CD4-positive, alpha-beta T cell treated with Interleukin-4 for 4 hours (primary cell): ENCODE data around the gene INTS7.

ENCODE experiments used
- DNase-seq: peaks from one replicate; pipeline ENCODE4 v3.0.0-alpha.2; 2020

The INTS7 gene, protein sequence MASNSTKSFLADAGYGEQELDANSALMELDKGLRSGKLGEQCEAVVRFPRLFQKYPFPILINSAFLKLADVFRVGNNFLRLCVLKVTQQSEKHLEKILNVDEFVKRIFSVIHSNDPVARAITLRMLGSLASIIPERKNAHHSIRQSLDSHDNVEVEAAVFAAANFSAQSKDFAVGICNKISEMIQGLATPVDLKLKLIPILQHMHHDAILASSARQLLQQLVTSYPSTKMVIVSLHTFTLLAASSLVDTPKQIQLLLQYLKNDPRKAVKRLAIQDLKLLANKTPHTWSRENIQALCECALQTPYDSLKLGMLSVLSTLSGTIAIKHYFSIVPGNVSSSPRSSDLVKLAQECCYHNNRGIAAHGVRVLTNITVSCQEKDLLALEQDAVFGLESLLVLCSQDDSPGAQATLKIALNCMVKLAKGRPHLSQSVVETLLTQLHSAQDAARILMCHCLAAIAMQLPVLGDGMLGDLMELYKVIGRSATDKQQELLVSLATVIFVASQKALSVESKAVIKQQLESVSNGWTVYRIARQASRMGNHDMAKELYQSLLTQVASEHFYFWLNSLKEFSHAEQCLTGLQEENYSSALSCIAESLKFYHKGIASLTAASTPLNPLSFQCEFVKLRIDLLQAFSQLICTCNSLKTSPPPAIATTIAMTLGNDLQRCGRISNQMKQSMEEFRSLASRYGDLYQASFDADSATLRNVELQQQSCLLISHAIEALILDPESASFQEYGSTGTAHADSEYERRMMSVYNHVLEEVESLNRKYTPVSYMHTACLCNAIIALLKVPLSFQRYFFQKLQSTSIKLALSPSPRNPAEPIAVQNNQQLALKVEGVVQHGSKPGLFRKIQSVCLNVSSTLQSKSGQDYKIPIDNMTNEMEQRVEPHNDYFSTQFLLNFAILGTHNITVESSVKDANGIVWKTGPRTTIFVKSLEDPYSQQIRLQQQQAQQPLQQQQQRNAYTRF

DNA sequence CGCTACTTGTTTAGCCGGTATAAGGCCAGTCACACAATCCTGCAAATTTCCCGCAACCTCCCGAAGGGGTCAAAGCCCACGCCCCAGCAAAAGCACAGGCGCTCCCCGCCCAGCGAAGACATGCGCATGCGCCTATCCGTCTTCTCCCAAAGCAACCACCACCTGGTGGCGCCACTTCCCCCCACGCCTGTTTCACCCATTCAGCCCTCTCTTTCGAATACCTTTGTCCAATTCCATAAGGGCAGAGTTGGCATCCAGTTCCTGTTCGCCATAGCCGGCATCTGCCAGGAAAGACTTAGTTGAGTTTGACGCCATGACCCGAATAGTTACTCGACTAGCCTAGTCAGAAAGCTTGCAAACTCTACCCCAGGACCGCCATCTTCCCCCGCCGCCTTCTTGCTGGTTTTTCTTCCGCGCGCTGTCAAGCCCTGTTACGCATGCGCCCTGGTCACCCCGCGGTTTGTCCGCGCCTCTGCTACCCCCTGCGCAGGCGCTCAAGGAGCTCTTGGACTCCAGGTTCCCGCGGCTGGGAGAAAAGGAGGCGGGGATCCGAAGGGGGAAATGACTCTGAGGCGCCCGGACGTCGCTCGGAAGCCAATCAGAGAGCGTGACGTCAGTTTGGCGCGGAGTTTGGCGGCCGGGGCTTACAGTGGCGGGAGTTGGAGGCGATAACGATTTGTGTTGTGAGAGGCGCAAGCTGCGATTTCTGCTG, at the start of gene INTS7, which contains the start of gene DTL:
TSS of gene INTS7 (minus strand) at position 435 of the 712 bp plus-strand sequence. CDS start at position 315, 120 bp downstream.
TSS of gene DTL (plus strand) at position 626 of the 712 bp plus-strand sequence. CDS start 143 bp downstream, outside the sequence.
- peak; percentile 99 for DNase-seq

DNA sequence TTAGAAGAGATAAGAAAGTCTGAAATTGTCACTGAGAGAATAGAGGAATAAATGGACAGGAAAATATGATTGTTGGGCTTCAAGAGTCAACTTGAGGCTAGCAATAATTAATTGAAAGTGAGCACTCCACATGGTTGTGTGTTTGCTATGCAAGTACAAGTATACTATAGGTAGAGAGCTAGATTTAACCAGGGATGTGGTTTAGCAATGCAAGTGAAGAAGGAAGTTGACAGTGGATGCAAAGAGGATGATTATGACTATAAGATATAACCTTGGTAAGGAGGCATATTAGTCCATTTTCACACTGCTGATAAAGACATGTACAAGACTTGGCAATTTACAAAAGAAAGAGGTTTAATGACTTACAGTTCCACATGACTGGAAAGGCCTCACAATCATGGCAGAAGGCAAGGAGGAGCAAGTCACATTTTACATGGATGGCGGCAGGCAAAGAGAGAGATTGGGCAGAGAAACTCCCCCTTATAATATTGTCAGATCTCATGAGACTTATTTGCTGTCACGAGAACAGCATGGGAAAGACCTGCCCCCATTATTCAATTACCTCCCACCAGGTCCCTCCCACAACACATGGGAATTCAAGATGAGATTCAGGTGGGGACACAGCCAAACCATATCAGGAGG, 47.5 kb upstream of the INTS7 start:
- DNase-seq = no peak

DNA sequence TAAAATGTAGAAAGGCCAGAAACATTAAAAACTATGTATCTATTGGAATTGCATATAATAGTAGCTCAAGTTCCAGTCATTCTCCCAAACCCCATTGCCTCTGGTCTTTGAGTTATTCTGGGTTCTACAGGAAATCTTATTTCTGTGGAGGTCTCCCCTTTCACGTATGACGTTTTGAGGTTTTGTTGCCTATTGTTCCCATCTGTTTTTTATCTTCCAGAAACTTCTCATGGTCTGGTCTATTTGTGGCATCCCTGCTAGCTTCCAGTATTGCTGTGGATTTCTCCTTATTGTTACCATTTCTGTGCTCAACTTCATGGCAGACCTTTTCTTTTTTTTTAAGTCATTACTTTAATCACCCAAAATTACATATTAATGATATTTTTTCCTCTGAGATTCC, 43.5 kb upstream of the INTS7 start:
- no peak for DNase-seq

DNA sequence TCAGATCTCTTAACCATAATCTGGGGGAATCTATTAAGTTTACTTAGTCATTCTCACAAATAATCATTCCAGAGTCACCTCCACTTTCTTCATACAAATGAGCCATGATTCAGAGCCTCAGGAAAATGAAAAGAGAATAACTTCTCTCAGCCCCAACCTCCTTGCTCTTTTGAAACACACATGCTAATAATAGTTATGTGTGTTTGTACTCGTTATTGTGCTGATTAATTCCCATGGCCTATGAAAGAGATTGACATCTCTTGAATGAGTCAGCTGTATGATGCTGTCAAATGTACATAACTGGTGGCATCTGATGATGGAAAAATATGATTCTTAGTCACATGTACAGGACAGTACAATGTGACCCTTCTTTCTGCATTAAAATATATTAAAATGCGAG, 41.7 kb upstream of the INTS7 start:
- no peak for DNase-seq

DNA sequence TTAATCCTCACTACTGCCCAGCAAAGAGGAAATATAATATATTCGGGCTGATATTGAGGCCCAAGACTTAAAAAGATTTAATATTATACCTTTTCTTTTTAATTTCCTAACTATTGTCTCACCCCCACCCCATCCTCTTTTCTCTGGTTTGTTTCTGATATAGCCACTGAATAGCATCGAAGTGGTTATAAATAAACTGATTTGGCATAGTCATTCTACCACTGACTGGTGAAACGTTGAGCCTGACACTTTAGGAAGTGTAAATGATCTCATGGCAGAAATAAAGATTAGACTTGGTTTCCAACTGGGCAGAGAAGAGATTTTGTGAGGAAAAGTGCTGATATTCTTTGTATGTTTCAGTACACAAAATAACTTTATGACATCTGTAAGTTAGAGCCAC, 39.5 kb upstream of the INTS7 start:
- no peak for DNase-seq

DNA sequence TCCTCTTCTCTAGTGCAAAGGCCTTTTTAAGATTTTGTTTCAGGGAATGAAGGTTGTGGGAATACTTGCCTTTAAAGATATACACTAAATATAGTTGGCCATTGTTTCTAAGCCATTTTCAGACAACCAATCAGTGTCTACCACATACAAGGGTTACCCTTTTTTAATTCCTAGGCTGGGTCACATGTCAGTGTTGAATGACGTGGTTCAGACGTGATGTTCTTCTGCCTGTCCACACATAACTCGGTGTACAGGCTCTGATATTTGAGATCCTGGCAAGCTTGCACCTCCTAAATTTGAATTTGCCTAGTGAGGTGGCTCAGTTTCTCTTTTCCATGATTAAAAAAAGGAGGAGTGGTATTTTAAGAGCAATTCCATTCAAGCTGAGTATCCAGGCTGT, 39.0 kb upstream of the INTS7 start:
- DNase-seq = no peak

DNA sequence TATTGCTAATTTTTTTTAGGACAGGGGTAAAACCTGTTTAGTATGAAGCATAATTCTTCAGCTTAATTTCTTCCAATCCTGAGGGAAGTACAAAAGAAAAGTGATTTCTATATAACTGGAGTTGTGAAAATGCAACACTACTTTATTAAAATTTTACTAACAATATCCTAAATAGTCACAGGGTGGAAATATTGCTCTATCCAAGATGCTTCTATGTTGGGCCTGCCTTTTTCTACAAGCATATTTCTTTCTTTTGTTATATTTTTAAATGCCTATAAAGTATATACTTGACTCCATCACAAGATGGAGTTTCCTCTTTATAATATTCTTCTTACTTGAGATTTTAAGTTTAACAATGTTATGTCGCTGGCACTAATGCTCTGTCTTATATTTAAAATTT, 38.1 kb upstream of the INTS7 start:
- DNase-seq = no peak

DNA sequence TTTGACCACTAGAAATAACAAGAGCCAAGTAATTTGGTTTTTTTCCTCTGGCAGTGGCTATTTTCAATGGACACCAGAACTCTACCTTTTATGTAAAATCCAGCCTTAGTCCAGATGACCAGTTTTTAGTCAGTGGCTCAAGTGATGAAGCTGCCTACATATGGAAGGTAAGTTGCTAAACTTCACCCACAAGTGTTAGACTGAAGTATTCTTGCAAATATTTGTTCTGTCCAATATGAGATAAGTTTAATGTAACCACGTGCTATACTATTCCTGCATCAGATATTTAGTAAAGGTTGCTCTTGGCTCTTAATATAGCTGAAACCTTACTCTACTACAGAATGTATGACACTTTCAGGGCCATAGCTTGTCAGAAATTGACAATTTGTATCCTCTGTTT, 36.7 kb upstream of the INTS7 start:
- no peak for DNase-seq

DNA sequence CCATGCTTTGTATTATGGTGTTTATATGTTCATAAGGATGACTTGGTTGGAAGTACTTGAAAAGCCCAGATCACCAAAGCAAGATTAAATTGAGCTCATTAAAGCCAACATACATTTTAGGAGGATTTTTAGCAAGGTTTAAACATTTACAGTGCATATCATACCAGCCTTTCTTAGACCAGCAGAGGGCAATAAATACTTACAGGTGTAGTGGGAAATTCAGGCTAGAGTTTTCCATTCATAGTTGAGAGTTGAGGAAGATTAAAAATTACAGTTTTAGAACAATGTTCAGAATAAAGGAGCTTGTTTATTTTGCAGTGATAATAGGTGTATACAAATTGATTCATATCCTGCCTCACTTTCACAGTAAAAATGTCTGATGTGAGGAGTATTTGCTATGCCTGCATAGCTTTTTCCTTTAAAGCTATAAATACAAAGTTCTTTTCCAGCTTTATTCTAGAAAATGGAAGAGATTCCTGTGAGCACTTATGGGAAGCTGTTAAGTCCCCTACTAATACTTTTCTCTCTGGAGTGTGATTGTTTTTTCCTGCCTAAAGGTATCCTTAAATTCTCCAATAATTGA, 35.5 kb upstream of the INTS7 start:
- DNase-seq = peak; percentile 52

DNA sequence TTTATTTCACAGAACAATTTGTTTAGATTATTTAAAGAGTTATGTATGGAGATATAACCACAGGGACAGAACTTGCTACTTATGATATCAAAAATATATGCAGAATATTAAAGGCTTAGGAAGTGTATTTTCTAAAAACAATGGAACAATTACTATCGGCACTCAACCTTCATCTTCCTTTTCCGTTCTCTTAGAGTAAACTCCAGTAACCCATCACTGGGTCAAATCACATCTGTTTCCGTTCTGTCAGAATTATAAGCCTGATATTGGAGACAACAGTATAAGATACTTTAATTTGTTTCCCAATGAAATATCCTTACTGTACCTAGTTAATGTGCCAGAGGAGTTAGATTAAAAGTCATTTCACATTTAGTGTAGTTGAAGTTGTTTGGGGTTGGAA, 32.4 kb upstream of the INTS7 start:
- no peak for DNase-seq

DNA sequence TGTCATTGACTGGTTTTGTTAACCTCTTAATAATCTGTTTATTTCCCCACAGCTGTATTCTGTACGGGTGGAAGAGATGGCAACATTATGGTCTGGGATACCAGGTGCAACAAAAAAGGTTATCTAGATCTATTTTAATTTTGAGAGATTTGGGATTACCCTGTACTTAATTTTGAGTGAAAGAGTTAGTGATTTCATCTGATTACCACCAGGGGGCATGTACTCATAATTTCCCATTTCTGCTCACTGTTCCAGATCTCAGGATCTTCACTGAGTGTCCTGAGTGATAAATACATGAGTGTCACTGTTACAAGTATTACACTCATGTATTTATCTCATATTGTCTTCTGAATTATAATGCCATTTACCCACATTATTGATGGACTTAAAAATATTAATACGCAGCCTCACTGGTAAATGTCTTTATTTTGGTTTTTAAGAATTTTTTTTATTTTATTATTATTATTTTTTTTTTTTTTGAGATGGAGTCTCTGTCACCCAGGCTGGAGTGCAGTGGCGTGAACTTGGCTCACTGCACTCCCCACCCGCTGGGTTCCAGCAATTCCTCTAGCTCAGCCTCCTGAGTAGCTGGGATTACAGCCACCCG, 27.6 kb upstream of the INTS7 start:
- DNase-seq = peak; percentile 52

DNA sequence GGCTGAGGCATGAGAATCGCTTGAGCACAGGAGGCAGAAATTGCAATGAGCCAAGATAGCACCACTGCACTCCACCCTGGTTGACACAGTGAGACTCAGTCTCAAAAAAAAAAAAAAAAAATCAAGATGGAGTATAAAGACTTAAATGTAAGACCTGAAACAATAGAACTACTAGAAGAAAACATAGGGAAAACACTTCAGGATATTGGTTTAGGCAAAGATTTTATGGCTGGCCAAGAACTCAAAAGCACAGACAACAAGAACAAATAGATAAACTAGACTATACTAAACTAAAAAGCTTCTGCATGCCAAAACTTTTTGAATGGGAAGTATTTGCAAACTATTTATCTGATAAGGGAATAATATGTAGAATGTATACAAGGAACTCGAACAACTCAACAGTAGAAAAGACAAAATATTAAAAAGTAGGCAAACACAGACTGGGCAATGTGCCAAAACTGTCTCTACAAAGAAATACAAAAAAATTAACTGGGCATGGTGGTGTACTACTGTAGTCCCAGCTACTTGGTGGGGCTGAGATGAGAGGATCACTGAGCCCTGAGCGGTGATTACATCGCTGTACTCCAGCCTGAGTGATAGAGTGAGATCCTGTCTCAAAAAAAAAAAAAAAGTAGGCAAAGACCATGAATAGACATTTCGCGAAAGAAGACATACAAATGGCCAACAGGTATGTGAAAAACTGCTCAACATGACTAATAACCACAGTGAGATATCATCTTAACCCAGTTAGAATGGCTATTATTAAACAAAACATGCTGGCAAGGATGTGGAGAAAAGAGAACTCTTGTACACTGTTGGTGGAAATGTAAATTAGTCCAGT, 25.5 kb upstream of the INTS7 start:
- DNase-seq = no peak

DNA sequence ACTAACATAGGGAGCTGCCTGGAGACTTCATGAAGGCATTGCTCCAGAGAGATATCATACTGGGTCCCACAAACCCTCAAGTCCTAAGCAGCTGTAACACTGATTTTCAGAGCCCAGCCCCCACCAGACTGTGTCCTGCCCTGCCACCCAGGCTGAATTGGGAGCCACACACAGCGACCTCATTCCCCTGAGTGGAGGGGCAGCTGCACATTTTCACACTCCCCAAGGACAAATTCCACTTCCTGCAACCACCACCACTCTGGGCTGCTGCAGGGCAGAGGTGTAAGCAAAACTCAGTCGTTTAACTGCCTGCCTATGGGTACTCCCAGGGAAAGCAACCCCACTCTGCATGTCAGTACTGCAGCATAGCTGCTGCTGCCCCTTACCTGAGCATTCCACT, 20.0 kb upstream of the INTS7 start:
- no peak for DNase-seq

DNA sequence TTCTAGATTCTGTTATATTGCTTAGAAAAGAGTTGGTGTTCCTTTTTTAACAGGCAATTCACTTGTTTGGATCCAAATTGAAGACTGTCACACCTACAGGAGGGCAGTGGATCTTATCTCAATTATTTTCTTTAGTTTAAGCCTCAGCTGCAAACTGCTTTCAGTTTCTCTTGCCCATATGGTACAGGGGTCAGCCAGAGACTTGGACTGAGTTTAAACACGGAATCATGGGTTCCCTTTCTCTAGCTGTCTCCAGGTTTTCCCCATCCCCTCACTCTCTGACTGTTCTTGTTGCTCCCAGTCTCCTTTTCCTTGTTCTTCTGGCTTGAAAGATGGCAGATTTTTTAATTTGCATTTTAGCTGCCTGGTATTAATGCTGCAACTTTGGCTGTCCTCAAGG, 18.6 kb upstream of the INTS7 start:
- no peak for DNase-seq

DNA sequence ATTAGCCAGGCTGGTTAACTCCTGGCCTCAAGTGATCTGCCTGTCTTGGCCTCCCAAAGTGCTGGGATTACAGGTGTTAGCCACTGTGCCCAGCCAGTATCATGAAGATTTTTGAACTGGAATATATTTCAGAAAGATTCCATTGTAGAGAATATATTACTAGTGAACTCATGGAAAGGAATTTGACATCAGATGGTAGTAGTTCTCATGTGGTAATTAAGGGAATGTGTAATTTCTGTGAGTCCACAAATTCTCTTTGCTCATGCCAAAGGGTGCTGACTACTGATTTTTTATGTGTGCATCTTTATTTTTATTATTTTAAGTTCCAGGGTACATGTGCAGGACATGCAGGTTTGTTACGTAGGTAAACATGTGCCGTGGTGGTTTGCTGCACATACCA, 10.6 kb upstream of the INTS7 start:
- DNase-seq = no peak

DNA sequence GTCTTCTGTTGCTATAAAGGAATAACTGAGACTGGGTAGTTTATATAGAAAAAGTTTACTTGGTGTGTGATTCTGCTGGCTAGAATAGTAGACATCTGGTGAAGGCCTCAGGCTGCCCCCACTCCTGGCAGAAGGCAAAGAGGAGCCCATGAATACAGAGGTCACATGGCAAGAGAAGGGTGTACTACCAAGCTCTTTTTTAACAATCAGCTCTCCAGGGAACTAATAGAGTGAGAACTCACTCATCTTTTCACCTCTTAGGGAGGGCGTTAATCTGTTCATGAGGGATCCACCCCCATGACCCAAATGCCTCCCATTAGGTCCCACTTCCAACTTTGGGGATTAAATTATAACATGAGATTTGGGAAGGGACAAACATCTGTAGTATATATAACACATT, 9.5 kb upstream of the INTS7 start:
- no peak for DNase-seq

DNA sequence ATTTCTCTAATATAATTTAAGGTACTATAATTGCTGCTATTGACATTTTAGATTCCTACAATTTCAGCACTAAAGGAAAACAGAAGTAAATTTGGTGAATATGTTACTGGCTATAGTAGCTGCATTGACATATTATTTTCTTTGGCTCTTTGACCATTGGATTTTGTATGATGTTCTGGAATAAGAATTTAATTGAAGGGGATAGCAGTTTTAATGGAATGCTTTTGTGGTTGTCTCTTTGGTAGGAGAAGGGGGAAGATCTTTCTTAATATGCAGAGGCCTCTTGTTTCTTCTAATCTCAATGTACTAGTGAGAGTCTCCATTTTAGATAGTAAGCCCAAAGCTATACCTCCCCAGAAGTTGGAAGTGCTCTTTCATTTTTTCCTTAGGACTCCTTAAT, 7.1 kb upstream of the INTS7 start:
- DNase-seq = no peak

DNA sequence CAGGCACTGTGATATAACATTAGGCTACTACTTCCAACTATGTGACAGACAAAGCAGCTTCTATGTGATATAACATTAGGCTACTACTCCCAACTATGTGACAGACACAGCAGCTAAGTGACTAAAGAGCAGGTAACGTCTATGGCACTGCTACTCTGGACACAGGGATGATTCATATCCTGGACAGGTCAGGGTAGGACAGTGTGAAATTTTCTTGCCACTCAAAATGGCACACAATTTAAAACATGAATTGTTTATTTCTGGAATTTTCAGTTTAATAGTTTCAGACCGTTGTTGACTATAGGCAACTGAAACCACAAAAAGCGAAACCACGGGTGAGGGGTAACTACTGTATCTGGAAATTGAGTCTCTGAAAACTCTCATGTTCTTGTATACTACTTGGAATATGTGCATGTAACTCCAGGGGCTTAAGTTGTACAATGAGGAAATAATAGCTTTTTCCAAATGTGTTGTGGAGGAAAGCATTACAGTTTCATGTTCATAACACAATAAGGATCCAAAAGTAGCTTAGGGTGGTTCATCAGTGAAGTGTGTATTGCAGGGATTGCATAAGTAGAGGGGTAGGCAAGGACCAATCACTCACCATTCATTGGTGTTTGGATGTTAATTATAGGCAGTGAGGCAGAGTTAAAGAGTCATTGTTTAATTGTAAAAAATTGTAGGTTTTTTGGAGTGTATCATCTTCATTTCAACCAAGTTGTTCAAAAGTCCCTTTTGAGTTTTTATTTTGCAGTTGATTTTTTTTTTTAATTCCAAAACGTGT, 5.5 kb upstream of the INTS7 start:
- no peak for DNase-seq

DNA sequence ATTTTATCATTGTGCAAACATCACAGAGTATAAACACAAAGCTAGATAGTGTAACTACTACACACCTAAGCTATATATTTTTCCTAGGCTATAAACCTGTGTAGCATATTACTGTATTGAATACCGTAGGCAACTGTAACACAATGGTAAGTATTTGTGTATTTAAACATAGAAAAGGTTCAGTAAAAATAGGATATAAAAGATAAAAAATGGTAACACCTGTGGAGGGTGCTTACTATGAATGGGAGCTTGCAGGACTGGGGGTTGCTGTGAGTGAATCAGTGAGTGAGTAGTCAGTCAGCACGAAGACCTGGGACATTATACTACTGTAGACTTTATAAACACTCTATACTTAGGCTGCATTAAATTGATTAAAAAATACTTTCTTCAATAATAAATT, 4.3 kb upstream of the INTS7 start:
- no peak for DNase-seq

DNA sequence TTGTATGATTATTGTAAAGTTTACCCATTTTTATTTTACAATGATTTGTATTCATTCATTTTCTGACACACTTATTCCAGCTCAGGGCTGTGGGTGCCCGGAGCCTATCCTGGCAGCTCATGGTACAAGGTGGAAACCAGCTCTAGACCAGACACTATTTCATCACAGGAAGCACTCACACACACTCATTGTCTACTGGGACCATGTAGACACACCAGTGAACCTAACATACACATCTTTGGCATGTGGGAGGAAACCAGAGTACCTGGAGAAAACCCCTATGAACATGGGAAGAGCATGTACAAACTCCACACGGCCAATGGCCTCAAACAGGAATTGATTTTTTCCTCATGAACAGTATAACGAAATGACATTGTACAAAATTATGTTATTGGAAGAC, 2.5 kb upstream of the INTS7 start:
- DNase-seq = no peak
